ENCODE data around the gene GULP1. TPM values are rescaled to one million over a fixed set of nuclear protein-coding genes. Genes with fewer than 3 reads are reported as not detected.

The GULP1 gene
- total RNA-seq, 2 donors from 2014 or later, result 15.3 to 26.5 TPM

GRCh38 chr2:188414411-188414810 is 122.7 kb downstream of the GULP1 start:
- H3K27me3 Mint-ChIP-seq (ENCODE audit: insufficient read depth), result peaks cover 9% of the 10 kb centered on the region

GRCh38 chr2:188414869-188415753 is 123.4 kb downstream of the GULP1 start:
- Histone ChIP-seq H3K9ac (ENCODE audit: extremely low read depth, low read length, poor library complexity, severe bottlenecking) (no peak overlapping the region), H3K4me3 (ENCODE audit: low read length) (no peak overlapping the region), H3K9me3 (ENCODE audit: control insufficient read depth, low read length) (peaks cover 48% of the 10 kb centered on the region), H3K4me1 (ENCODE audit: control insufficient read depth, insufficient read depth, low read length) (peaks cover 4% of the 10 kb centered on the region), H3K36me3 (ENCODE audit: control insufficient read depth, insufficient read depth, low read length) (no peaks in the 10 kb centered on the region), H3K27ac (ENCODE audit: low read depth, low read length) (no peak overlapping the region), H3K27me3 (ENCODE audit: control insufficient read depth, insufficient read depth, low read length, poor library complexity, severe bottlenecking) (no peaks in the 10 kb centered on the region)
- Mint-ChIP-seq H3K27ac (no peak overlapping the region), H3K9me3 (peaks cover 38% of the 10 kb centered on the region), H3K36me3 (ENCODE audit: low read depth) (peaks cover 15% of the 10 kb centered on the region), H3K27me3 (ENCODE audit: insufficient read depth) (peaks cover 9% of the 10 kb centered on the region), H3K4me1 (peaks cover 23% of the 10 kb centered on the region), H3K4me3 (no peak overlapping the region)
- DNase-seq, result no peak
- 98 to 100% methylated on average over 1 of the region's 1 CpG for WGBS, 2 experiments (ENCODE audit: insufficient coverage in 1 of 2, insufficient read length in 1 of 2)
- TF ChIP-seq CTCF (conservative IDR thresholded peaks at IDR 0.05), result no peak

More at GRCh38 chr2:188414411-188414810, 122.7 kb downstream of the GULP1 start:
- no peak overlapping the region for H3K27ac Mint-ChIP-seq
- no peak overlapping the region for H3K4me3 ChIP-seq (ENCODE audit: low read length)
- peaks cover 37% of the 10 kb centered on the region for H3K9me3 Mint-ChIP-seq
- H3K27me3 ChIP-seq (ENCODE audit: control insufficient read depth, insufficient read depth, low read length, poor library complexity, severe bottlenecking), result no peaks in the 10 kb centered on the region
- H3K4me1 ChIP-seq (ENCODE audit: control insufficient read depth, insufficient read depth, low read length), result peaks cover 4% of the 10 kb centered on the region
- DNase-seq, result no peak
- 95% methylated on average over 2 of the region's 2 CpGs; no CpG with 5 or more reads in 1 of the 2 experiments for WGBS, 2 experiments (ENCODE audit: insufficient coverage in 1 of 2, insufficient read length in 1 of 2)
- H3K9ac ChIP-seq (ENCODE audit: extremely low read depth, low read length, poor library complexity, severe bottlenecking), result no peak overlapping the region
- no peak overlapping the region for H3K4me3 Mint-ChIP-seq
- peaks cover 13% of the 10 kb centered on the region for H3K36me3 Mint-ChIP-seq (ENCODE audit: low read depth)
- no peak overlapping the region for H3K27ac ChIP-seq (ENCODE audit: low read depth, low read length)
- TF ChIP-seq CTCF (conservative IDR thresholded peaks at IDR 0.05), result no peak
- peaks cover 22% of the 10 kb centered on the region for H3K4me1 Mint-ChIP-seq
- no peaks in the 10 kb centered on the region for H3K36me3 ChIP-seq (ENCODE audit: control insufficient read depth, insufficient read depth, low read length)
- H3K9me3 ChIP-seq (ENCODE audit: control insufficient read depth, low read length), result peaks cover 48% of the 10 kb centered on the region

- 83 to 94% methylated on average over 1 of the region's 1 CpG for WGBS, 2 experiments (ENCODE audit: insufficient coverage in 1 of 2, insufficient read length in 1 of 2)
- Histone ChIP-seq H3K27ac (ENCODE audit: low read depth, low read length) (no peak overlapping the region), H3K9ac (ENCODE audit: extremely low read depth, low read length, poor library complexity, severe bottlenecking) (no peak overlapping the region), H3K27me3 (ENCODE audit: control insufficient read depth, insufficient read depth, low read length, poor library complexity, severe bottlenecking) (no peaks in the 10 kb centered on the region), H3K36me3 (ENCODE audit: control insufficient read depth, insufficient read depth, low read length) (no peaks in the 10 kb centered on the region), H3K9me3 (ENCODE audit: control insufficient read depth, low read length) (peaks cover 48% of the 10 kb centered on the region), H3K4me1 (ENCODE audit: control insufficient read depth, insufficient read depth, low read length) (peaks cover 4% of the 10 kb centered on the region), H3K4me3 (ENCODE audit: low read length) (no peak overlapping the region)
- Mint-ChIP-seq H3K27me3 (ENCODE audit: insufficient read depth) (peaks cover 8% of the 10 kb centered on the region), H3K4me1 (peaks cover 23% of the 10 kb centered on the region), H3K27ac (no peak overlapping the region), H3K4me3 (no peak overlapping the region), H3K36me3 (ENCODE audit: low read depth) (peaks cover 17% of the 10 kb centered on the region), H3K9me3 (peaks cover 38% of the 10 kb centered on the region)
- DNase-seq, result no peak
- TF ChIP-seq CTCF (conservative IDR thresholded peaks at IDR 0.05), result no peak
Observed at GRCh38 chr2:188415754-188416083, 124.0 kb downstream of the GULP1 start.

Data from endodermal cell (in vitro differentiated cells).